ENCODE results near the gene ETS1.

The ETS1 gene

DNA sequence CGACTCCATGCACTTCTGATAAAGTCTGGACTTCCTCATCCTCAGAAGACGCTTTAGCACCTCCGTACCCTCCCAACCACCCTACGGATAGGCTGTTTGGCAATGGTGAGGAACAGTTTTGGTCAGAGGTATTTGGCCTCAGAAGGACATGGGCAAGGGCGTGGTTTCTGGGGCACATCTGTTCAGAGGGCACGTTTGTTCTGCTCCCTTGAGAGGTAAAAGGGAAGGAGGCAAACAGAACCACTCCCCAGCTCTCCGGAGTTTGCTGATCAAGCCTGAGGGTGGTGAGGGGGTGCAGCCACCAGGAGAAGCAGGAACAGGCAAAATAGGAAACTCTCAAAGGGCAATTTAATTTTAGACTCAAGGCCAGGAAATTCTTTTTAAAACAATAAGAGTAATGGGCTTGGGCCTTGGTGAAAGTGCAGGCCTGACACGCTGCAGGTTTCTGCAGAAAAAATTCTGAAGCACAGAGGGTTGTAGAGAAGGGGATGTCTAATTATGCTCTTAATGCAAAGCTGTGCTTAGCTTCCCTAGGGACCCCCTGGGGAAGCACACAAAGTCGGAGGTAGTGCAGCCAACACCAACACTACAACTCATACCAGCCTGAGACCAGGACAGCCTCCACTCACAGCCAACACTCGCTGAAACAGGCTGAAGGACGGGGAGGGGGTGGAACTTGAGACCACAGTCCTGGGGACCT is 23.3 kb downstream of the ETS1 start:
- H3K27me3 ChIP-seq (replicated peaks; ENCODE audit: control insufficient read depth, insufficient read depth, low read length), result peaks cover 6% of the 10 kb centered on the region
- no peaks in the 10 kb centered on the region for H3K9me3 ChIP-seq (ENCODE audit: control insufficient read depth, low read length)
- no peak for DNase-seq (ENCODE audit: low read depth)
- H3K4me3 ChIP-seq (ENCODE audit: low read length), result no peak overlapping the region
- H3K4me1 ChIP-seq (ENCODE audit: control insufficient read depth, insufficient read depth, low read length), result peaks cover 6% of the 10 kb centered on the region
- no peak overlapping the region for H3K9ac ChIP-seq (ENCODE audit: low read length)
- H3K36me3 ChIP-seq (ENCODE audit: control insufficient read depth, insufficient read depth, low read length, severe bottlenecking), result no peaks in the 10 kb centered on the region

DNA sequence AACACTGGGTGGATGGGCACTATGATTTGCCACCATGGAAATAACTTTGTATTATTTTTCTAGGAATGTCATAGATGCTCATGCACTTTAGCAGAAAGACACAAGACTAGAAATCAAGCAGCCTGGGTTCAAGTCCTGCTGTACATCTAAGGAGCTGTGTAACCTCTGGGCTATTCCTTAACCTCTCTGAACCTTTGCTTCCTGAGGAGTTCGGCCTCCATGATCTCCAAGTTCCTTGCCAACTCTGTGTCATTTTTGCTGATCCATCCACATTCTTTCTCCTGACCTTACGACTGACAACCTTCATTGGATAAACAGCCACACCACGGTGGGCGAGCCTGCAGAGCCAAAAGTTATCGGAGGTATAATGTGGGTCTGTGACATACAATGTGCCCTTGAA is 24.1 kb downstream of the ETS1 start:
- peaks cover 6% of the 10 kb centered on the region for H3K27me3 ChIP-seq (replicated peaks; ENCODE audit: control insufficient read depth, insufficient read depth, low read length)
- H3K36me3 ChIP-seq (ENCODE audit: control insufficient read depth, insufficient read depth, low read length, severe bottlenecking), result no peaks in the 10 kb centered on the region
- peaks cover 6% of the 10 kb centered on the region for H3K4me1 ChIP-seq (ENCODE audit: control insufficient read depth, insufficient read depth, low read length)
- H3K9me3 ChIP-seq (ENCODE audit: control insufficient read depth, low read length), result no peaks in the 10 kb centered on the region
- DNase-seq (ENCODE audit: low read depth), result no peak
- H3K9ac ChIP-seq (ENCODE audit: low read length), result no peak overlapping the region
- H3K4me3 ChIP-seq (ENCODE audit: low read length), result no peak overlapping the region

DNA sequence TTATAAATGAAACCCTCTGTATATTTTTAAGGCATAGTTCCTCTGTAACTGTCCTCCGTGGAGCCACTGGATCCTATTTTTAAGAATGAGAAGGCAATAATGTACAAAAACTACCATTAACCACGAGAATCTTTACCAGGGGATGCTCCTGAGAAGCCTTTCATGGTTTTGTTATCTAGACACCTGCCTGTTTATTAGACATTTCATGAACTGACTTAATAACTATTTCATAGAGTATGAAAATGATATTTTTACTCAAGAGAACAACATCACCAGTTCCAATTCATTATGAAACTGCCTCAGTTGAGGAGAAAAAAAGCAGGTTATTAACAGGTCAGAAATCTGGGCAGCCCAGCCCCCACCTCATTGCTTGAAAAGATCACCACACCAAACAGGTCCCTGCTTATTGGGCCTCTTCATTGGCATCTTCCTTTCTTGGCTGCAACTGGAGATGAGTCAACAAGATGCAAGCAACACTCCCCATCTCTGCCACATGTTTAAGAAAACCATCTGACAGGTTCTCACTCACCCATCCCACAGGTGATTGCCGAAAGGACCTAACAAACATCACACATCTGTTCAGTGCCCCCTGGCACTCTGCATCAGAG is 27.8 kb downstream of the ETS1 start:
- no peak for DNase-seq (ENCODE audit: low read depth)
- Histone ChIP-seq H3K36me3 (ENCODE audit: control insufficient read depth, insufficient read depth, low read length, severe bottlenecking) (no peaks in the 10 kb centered on the region), H3K27me3 (replicated peaks; ENCODE audit: control insufficient read depth, insufficient read depth, low read length) (no peaks in the 10 kb centered on the region), H3K9me3 (ENCODE audit: control insufficient read depth, low read length) (no peaks in the 10 kb centered on the region), H3K9ac (ENCODE audit: low read length) (no peak overlapping the region), H3K4me1 (ENCODE audit: control insufficient read depth, insufficient read depth, low read length) (no peaks in the 10 kb centered on the region), H3K4me3 (ENCODE audit: low read length) (no peak overlapping the region)

DNA sequence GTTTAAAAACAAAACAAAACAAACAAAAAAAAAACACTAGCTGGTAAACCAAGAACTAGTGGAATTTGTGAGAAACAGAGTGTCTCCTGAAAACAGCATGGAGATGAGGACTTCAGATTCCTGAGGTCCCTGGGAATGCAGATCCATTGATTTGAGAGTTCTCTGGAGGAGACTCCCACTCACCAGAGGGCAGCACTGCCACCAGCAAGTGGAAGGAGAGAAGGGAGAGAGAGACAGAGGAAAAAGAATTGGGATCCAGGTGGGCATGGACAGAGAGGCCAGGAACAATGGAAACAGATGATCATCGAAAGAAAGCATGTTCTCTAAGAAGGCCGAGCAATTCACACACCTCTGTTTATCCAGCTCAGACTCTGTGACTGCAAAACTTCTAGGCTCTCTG is 31.8 kb downstream of the ETS1 start:
- no peaks in the 10 kb centered on the region for H3K27me3 ChIP-seq (replicated peaks; ENCODE audit: control insufficient read depth, insufficient read depth, low read length)
- H3K9me3 ChIP-seq (ENCODE audit: control insufficient read depth, low read length), result no peaks in the 10 kb centered on the region
- H3K36me3 ChIP-seq (ENCODE audit: control insufficient read depth, insufficient read depth, low read length, severe bottlenecking), result no peaks in the 10 kb centered on the region
- H3K4me3 ChIP-seq (ENCODE audit: low read length), result no peak overlapping the region
- peaks cover 8% of the 10 kb centered on the region for H3K4me1 ChIP-seq (ENCODE audit: control insufficient read depth, insufficient read depth, low read length)
- H3K9ac ChIP-seq (ENCODE audit: low read length), result no peak overlapping the region
- DNase-seq (ENCODE audit: low read depth), result peak; percentile 29

DNA sequence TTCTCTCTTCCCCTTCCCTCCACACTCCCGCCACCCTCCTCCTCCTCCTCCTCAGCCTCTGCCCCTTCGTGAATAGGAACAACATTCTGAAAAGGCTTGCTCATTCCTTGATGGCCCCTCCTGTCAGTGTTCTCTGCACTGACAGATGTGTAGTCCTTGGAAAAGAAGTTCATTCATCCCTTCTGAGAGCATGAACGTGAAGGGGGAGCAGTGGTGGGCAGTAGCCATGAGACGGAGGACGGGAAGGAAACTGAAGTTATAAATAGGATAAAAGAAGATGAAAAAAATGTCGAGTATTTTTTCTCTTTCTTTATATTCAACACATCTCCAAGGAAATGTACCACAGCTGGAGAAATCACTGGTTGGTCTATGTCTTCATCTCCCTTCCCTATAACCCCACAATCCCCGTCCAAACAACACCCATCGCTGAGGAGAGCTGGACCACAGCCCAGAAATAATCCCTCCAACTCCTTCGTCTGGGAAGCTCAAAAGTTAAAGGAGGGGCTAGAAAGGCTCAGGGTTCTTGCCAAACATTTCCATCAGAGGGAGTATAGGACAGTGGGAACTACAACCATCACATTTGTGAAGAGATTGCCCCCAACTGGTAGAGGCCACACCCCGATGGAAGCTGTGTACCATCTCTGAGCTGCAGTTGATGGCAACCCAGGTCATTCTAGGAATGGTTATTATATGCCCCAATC is 33.5 kb downstream of the ETS1 start:
- DNase-seq (ENCODE audit: low read depth), result peak; percentile 39
- Histone ChIP-seq H3K4me3 (ENCODE audit: low read length) (no peak overlapping the region), H3K36me3 (ENCODE audit: control insufficient read depth, insufficient read depth, low read length, severe bottlenecking) (no peaks in the 10 kb centered on the region), H3K4me1 (ENCODE audit: control insufficient read depth, insufficient read depth, low read length) (peaks cover 20% of the 10 kb centered on the region), H3K27me3 (replicated peaks; ENCODE audit: control insufficient read depth, insufficient read depth, low read length) (no peaks in the 10 kb centered on the region), H3K9ac (ENCODE audit: low read length) (no peak overlapping the region), H3K9me3 (ENCODE audit: control insufficient read depth, low read length) (no peaks in the 10 kb centered on the region)

DNA sequence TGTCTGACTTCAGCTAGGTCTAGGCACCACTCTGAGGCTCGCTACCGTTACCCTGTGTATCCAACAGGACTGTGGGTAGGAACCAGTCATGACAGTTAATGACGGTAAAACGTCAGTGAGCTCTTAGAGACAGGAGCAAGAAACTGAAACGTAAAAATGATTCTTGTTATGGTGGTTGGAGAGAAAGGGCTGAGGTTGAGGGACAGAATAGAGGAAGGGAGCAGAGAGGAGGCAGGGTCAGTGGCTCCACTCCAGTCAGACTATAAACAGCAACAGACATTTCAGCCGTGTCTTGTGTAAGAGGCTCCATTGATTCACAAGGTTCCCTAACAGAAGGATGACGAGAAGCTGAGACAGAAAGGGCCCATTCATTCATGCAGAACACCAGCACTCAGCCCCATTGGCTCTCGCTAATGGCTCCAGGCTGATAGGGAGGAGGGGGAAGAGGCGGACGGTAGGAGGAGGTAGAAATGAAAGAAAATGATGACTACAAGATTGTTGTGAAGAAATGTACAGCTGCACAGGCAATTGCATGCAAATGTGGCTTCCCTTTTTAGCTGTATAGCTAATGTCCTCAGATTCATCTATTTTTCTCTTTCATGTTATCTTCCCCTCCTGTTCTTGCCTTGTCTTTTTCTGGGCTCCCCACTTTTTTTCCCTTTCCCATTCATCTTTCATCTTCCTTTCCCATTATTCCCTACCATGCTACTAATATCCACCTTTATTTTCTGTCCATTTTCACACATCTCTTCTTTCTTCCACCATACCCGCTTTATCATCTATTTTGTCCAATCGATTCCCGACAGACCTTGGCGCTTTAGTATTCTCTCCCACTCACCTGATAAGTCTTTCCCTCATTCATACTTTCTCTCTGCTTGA is 34.3 kb downstream of the ETS1 start:
- Histone ChIP-seq H3K36me3 (ENCODE audit: control insufficient read depth, insufficient read depth, low read length, severe bottlenecking) (no peaks in the 10 kb centered on the region), H3K27me3 (replicated peaks; ENCODE audit: control insufficient read depth, insufficient read depth, low read length) (no peaks in the 10 kb centered on the region)
- peak; percentile 70 for DNase-seq (ENCODE audit: low read depth)

DNA sequence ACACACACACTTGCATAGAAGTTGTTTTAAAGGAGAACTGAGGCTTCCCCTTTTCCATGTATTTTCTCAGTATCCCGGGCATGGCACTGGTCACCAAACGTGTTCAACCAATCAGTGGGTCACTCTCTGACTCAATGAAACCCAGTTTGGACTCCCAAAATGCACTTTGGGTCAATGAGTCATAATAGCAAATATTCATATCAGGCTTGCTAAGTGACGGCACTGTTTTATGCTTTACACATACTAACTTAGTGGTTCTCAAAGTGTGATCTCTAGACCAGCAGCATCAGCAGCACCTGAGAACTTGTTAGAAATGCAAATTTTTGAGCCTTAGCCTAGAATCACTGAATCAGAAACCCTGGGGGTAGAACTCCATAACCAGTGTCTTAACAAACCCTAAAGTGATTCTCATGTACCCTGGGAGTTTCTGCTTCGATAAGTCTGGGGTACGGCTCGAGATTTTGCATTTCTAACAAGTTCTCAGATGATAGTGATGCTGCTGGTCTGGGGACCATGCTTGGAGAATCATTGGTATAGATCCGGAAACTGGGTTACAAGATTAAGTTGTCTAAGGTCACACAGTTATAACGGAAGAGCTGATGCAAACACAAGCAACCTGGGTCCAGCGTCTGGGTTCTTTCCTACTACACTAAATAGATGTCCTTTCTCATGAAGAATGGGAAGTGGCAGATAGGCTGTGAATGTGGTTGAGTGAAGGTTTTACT is 35.6 kb downstream of the ETS1 start:
- Histone ChIP-seq H3K9ac (ENCODE audit: low read length) (no peak overlapping the region), H3K36me3 (ENCODE audit: control insufficient read depth, insufficient read depth, low read length, severe bottlenecking) (no peaks in the 10 kb centered on the region), H3K4me1 (ENCODE audit: control insufficient read depth, insufficient read depth, low read length) (peaks cover 31% of the 10 kb centered on the region), H3K9me3 (ENCODE audit: control insufficient read depth, low read length) (no peaks in the 10 kb centered on the region), H3K27me3 (replicated peaks; ENCODE audit: control insufficient read depth, insufficient read depth, low read length) (no peaks in the 10 kb centered on the region), H3K4me3 (ENCODE audit: low read length) (no peak overlapping the region)
- no peak for DNase-seq (ENCODE audit: low read depth)

More for the DNA sequence above, 34.3 kb downstream of the ETS1 start:
- Histone ChIP-seq H3K4me3 (ENCODE audit: low read length) (no peak overlapping the region), H3K9ac (ENCODE audit: low read length) (no peak overlapping the region), H3K9me3 (ENCODE audit: control insufficient read depth, low read length) (no peaks in the 10 kb centered on the region), H3K4me1 (ENCODE audit: control insufficient read depth, insufficient read depth, low read length) (peaks cover 25% of the 10 kb centered on the region)

DNA sequence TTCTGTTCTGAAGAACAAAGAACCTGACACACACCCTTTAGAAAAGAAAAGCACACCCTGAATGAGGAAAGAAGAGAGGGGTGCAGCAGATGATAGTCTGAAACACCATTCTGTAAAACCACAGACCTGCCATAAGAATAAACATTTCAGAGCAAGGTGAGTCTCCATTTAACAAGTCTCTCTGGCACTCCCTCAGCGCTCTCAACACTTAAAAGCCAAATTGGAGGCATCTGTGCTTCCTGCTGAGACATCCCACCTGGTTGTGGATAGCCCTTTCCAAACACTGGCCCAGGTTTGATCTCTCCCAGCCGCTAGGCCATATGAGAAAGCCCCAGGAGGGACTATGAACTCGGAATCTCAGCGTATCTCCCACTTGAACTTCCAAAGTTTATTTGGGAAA is 36.3 kb downstream of the ETS1 start:
- DNase-seq (ENCODE audit: low read depth), result no peak
- Histone ChIP-seq H3K4me3 (ENCODE audit: low read length) (no peak overlapping the region), H3K36me3 (ENCODE audit: control insufficient read depth, insufficient read depth, low read length, severe bottlenecking) (no peaks in the 10 kb centered on the region), H3K9ac (ENCODE audit: low read length) (no peak overlapping the region), H3K4me1 (ENCODE audit: control insufficient read depth, insufficient read depth, low read length) (peaks cover 31% of the 10 kb centered on the region), H3K27me3 (replicated peaks; ENCODE audit: control insufficient read depth, insufficient read depth, low read length) (no peaks in the 10 kb centered on the region), H3K9me3 (ENCODE audit: control insufficient read depth, low read length) (no peaks in the 10 kb centered on the region)

DNA sequence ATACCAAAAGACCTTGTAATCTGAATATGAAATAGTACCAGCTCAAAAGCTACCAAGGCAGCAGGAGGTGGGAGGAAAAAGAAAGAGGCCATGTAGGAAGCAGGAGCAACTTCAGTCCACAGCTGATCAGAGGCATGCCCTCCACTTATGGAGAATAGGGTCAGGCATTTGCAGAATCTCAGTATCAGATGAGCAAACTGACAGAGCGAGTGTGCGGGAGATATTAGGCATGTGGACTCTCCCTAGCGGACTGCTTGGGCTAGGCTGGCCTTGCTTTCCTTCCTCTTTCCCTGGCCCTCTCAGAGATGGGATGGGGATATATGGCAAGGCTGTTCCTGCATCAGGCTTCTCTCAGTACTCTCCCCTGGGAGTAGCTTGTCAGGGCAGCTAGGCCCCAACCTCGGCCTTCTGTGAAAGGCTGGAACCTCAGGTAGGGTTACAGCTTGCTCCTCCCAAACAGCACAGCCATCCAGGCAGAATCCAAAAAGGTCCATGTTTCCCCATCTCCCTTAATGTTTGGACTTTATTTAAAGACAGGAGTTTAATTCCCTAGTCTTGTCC is 37.0 kb downstream of the ETS1 start:
- Histone ChIP-seq H3K9me3 (ENCODE audit: control insufficient read depth, low read length) (no peaks in the 10 kb centered on the region), H3K27me3 (replicated peaks; ENCODE audit: control insufficient read depth, insufficient read depth, low read length) (no peaks in the 10 kb centered on the region), H3K36me3 (ENCODE audit: control insufficient read depth, insufficient read depth, low read length, severe bottlenecking) (no peaks in the 10 kb centered on the region), H3K4me3 (ENCODE audit: low read length) (no peak overlapping the region), H3K4me1 (ENCODE audit: control insufficient read depth, insufficient read depth, low read length) (peaks cover 31% of the 10 kb centered on the region), H3K9ac (ENCODE audit: low read length) (no peak overlapping the region)
- DNase-seq (ENCODE audit: low read depth), result no peak

DNA sequence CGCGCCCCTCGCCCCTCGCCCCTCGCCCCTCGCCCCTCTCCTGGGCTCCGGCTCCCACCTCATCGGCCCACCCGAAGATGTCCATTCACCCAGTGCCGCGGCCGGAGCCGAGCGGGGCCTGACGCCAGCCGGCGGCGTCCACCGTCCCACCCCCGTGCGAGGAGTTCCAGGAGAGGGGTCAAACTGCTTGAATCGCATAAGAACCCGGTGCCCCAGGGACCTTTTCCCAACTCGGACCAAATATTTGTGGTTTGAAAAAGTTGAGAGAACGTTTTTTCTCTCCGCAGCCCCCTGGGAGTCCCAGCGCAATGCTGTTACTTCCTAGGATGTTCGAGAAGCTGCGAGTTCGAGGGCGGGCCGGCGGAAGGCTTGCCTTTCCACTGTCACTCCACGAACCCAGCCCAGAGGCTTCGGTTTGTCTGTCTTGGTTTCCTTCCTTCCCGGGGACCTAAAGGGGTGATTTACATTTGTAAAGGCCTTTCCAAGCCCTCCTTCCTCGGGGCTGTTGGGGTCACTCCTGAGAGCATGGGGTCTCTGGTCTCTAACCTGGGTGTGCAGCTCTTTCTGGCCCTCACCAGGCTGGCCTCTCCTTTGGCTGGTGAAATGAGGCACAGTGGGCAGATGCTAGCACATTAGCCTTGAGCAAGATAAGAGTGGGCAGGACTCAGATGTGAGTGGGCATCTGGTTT is 38.0 kb downstream of the ETS1 start:
- no peaks in the 10 kb centered on the region for H3K27me3 ChIP-seq (replicated peaks; ENCODE audit: control insufficient read depth, insufficient read depth, low read length)
- H3K4me3 ChIP-seq (ENCODE audit: low read length), result peak overlapping the region; percentile 59
- peak overlapping the region; percentile 45 for H3K9ac ChIP-seq (ENCODE audit: low read length)
- no peaks in the 10 kb centered on the region for H3K9me3 ChIP-seq (ENCODE audit: control insufficient read depth, low read length)
- no peak for DNase-seq (ENCODE audit: low read depth)
- H3K4me1 ChIP-seq (ENCODE audit: control insufficient read depth, insufficient read depth, low read length), result peaks cover 35% of the 10 kb centered on the region
- H3K36me3 ChIP-seq (ENCODE audit: control insufficient read depth, insufficient read depth, low read length, severe bottlenecking), result no peaks in the 10 kb centered on the region
